Osteocyte (in vitro differentiated cells): Measurements from ENCODE around the gene RTL10. TPM values are rescaled to one million over a fixed set of nuclear protein-coding genes. Genes with fewer than 3 reads are reported as not detected.

Experiments
- DNase-seq: peaks from one replicate; pipeline ENCODE4 v3.0.0; 2021; ENCODE audit warnings: mixed read lengths; ENCODE audit not compliant: unreplicated experiment; ENCODE audit errors: extremely low spot score
- H3K27ac Mint-ChIP-seq: one replicate; pipeline ENCODE4 v1.8.0; 2021; ENCODE audit warnings: mild to moderate bottlenecking, mixed read lengths; ENCODE audit not compliant: unreplicated experiment
- H3K27me3 Mint-ChIP-seq: one replicate; pipeline ENCODE4 v1.8.0; 2021; ENCODE audit warnings: mixed read lengths; ENCODE audit not compliant: unreplicated experiment
- H3K36me3 Mint-ChIP-seq: one replicate; pipeline ENCODE4 v1.8.0; 2021; ENCODE audit warnings: mixed read lengths; ENCODE audit not compliant: unreplicated experiment
- H3K4me1 Mint-ChIP-seq: one replicate; pipeline ENCODE4 v1.8.0; 2021; ENCODE audit warnings: mixed read lengths; ENCODE audit not compliant: unreplicated experiment
- H3K4me3 Mint-ChIP-seq: one replicate; pipeline ENCODE4 v1.8.0; 2021; ENCODE audit warnings: mild to moderate bottlenecking, moderate library complexity, mixed read lengths; ENCODE audit not compliant: unreplicated experiment
- H3K9me3 Mint-ChIP-seq: one replicate; pipeline ENCODE4 v1.8.0; 2021; ENCODE audit warnings: mixed read lengths; ENCODE audit not compliant: unreplicated experiment
- total RNA-seq: library from RNA; stranded (reverse); gene quantifications from 2 replicates; pipeline ENCODE4 v1.2.1, GENCODE V29; 2021
- TF ChIP-seq, protein P1 (sequence below): fragments of 200-600 bp; sonication (generic); IDR thresholded peaks from 2 replicates; pipeline ENCODE4 v1.5.0; 2021; ENCODE audit warnings: antibody characterized with exemption, mild to moderate bottlenecking, moderate library complexity

The RTL10 gene
- total RNA-seq, 1 donor from 2014 or later: 30.4 TPM

DNA sequence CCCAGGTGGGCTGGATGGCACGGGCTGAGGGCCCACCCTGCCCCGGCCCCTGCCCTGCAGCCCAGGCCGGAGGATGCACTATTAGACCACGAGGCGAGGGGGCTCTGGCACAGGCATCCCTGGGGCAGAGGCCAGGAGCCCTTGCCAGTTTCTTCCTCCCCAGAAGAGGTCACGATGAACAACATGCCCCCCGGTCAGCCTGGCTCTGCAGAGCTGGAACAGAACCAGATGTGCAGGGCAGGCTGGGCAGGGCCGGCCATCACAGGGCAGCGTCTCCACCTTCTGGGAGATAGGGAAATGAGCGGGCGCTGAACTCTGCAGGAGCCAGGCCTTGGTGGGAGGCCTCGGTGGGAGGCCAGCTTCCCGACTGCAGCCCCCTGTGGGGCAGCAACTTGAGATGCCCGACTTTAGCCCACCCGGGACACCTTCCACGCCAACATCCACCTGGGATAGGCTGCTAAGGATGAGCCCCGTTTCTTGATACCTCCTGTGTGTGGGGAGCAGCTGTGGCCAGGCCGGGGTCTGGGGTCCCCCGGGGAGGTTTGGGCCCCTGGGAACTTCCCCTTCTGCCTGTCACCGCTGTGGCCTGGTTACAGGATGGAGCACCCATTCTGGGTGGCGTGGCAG lies 21.8 kb upstream of the RTL10 start:
- Mint-ChIP-seq H3K4me3 (no peak overlapping the region), H3K9me3 (no peaks in the 10 kb centered on the region), H3K36me3 (no peaks in the 10 kb centered on the region), H3K27me3 (no peaks in the 10 kb centered on the region), H3K27ac (no peak overlapping the region), H3K4me1 (peaks cover 61% of the 10 kb centered on the region)
- no peak for DNase-seq
- TF ChIP-seq, protein P1, sequence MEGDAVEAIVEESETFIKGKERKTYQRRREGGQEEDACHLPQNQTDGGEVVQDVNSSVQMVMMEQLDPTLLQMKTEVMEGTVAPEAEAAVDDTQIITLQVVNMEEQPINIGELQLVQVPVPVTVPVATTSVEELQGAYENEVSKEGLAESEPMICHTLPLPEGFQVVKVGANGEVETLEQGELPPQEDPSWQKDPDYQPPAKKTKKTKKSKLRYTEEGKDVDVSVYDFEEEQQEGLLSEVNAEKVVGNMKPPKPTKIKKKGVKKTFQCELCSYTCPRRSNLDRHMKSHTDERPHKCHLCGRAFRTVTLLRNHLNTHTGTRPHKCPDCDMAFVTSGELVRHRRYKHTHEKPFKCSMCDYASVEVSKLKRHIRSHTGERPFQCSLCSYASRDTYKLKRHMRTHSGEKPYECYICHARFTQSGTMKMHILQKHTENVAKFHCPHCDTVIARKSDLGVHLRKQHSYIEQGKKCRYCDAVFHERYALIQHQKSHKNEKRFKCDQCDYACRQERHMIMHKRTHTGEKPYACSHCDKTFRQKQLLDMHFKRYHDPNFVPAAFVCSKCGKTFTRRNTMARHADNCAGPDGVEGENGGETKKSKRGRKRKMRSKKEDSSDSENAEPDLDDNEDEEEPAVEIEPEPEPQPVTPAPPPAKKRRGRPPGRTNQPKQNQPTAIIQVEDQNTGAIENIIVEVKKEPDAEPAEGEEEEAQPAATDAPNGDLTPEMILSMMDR: no peak

DNA sequence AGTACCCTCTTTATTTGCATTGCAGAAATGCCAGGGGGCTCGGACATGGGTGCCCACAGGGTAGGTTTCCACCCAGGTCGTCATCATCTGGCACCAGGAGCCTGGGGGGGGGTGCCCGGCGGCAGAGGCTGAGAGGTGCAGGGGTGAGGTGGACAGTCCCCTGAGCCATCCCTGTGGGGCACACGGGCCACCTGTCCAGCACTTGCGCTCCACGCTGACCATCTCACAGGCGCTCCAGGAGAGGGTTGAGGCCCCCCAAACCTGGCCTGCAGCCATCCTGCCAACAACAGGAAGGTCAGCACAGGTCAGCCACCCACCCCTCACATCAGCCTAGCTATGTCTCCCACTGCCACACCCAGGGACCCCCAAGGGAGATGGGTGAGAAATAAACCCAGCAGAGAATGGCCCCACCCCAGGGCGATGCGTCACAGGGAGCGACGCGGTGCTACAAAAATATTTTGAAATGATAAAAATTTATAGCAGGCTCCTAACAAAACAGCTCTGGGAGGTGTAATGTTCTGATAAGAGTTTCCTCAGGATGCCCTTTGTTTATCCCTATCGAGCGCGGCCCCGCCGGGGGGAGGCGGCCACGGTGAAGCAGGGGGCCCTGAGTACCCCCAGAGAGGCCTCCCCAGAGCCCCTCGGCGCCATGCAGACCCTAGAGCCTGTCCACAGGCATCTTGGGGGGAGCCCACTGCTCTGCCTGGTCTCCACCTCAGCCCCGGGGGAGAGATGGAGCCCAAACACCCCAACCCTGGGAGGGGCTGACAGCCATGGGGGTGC lies 21.0 kb upstream of the RTL10 start:
- Mint-ChIP-seq H3K4me3 (no peak overlapping the region), H3K27ac (peak overlapping the region; percentile 31), H3K9me3 (no peaks in the 10 kb centered on the region), H3K36me3 (no peaks in the 10 kb centered on the region), H3K27me3 (no peaks in the 10 kb centered on the region), H3K4me1 (peaks cover 54% of the 10 kb centered on the region)
- TF ChIP-seq, protein P1: no peak
- DNase-seq: no peak

DNA sequence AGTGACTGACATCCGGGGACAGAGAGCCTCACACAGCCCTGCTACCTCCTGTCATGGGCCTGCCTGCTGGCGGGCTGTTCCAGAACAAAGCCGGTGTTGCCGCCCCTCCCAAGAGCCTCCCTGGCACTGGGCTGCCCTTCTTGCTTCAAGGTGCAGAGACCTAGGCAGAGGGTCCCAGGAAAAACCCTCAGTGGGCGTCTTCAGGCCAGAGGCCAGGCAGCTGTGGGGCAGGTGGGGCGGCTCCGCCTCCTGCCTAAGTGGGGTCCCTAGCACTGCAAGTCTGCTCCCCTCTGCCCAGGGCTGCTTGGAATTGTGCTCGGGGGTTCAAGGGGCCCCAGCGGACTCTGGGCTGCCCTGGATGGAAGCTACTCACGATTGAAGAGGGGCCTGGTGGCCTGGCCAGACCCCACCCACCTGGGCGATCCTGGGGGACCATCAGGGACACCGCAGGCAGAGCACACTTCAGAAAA lies 20.4 kb upstream of the RTL10 start:
- peak overlapping the region; percentile 41 for H3K27ac Mint-ChIP-seq
- no peaks in the 10 kb centered on the region for H3K27me3 Mint-ChIP-seq
- TF ChIP-seq, protein P1: no peak
- H3K4me3 Mint-ChIP-seq: no peak overlapping the region
- H3K36me3 Mint-ChIP-seq: no peaks in the 10 kb centered on the region
- no peaks in the 10 kb centered on the region for H3K9me3 Mint-ChIP-seq
- DNase-seq: no peak
- peaks cover 48% of the 10 kb centered on the region for H3K4me1 Mint-ChIP-seq

DNA sequence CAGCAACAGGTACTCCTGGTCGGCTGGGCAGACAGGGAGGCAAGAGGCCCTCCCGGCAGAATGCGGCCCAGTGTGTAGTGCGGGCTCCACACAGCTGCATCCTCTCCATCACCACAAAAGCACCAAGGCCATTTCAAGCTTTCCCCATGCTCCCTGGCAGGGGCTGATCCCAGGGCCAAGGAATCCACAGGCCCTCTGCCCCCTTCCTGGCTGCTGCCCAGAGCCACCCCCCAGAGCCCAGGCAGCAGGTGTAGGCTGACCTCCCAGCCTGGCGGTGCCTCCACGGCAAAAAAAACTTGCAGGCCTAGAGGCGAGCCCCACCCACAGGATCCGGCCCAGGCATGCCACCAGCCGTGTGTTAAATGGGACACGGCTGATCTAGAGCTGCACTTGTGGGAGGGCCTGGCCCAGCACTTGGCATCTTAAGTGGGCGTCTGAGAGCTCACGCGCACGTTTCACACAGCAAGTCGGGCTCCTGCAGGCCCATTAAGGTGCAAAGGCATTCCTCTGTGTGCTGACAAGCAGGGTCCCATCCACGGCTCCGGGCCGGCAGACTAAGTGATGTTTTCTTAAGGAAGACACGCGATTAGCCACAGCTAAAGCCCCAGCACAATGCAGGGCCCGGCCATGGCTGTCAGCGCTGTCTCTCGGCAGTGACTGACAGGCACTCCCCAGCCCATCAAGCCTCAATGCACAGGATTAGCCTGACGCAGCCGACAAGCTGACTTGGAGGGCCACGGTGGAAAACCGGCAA lies 19.8 kb upstream of the RTL10 start:
- H3K9me3 Mint-ChIP-seq: no peaks in the 10 kb centered on the region
- no peak for DNase-seq
- peak overlapping the region; percentile 41 for H3K27ac Mint-ChIP-seq
- no peak overlapping the region for H3K4me3 Mint-ChIP-seq
- no peaks in the 10 kb centered on the region for H3K27me3 Mint-ChIP-seq
- TF ChIP-seq, protein P1: no peak
- H3K36me3 Mint-ChIP-seq: no peaks in the 10 kb centered on the region
- peaks cover 44% of the 10 kb centered on the region for H3K4me1 Mint-ChIP-seq

DNA sequence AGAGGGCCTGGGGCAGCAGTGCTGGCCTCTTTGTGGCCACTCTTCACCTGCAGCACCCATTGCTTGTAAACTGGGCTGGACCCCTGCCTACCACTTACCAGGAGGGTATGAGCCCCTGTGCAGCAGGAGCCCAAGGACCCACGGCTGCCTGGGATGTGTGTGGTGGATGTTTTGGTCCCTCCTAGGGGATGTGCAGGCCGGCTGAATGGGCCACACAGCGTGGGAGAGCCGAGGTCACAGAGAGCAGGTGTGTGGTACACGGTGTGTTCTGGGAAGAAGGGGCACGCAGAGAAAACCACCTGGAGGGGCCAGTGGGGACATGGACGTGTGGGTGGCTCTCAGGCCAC lies 19.3 kb upstream of the RTL10 start:
- Mint-ChIP-seq H3K36me3 (no peaks in the 10 kb centered on the region), H3K27me3 (no peaks in the 10 kb centered on the region), H3K4me1 (peaks cover 41% of the 10 kb centered on the region), H3K9me3 (no peaks in the 10 kb centered on the region), H3K27ac (peak overlapping the region; percentile 41), H3K4me3 (no peak overlapping the region)
- DNase-seq: no peak
- TF ChIP-seq, protein P1: no peak
